IMR-90 (cell line): ENCODE measurements around the gene SLC8A1.

ENCODE experiments used
- MXI1 ChIP-seq: IDR thresholded peaks from 2 replicates; pipeline ENCODE4 v1.6.1; 2012; ENCODE audit warnings: low read depth, mild to moderate bottlenecking, low read length, moderate library complexity, borderline replicate concordance
- POLR2A ChIP-seq: IDR thresholded peaks from 2 replicates; pipeline ENCODE4 v1.6.1; 2012; ENCODE audit warnings: mild to moderate bottlenecking, low read depth, low read length
- RCOR1 ChIP-seq: IDR thresholded peaks from 2 replicates; pipeline ENCODE4 v1.6.1; 2012; ENCODE audit warnings: mild to moderate bottlenecking, low read length, improper control_type of control experiment; ENCODE audit not compliant: insufficient replicate concordance
- TF ChIP-seq, protein P1 (sequence below): conservative IDR thresholded peaks from 2 replicates; pipeline ENCODE4 v1.5.1; 2012; ENCODE audit warnings: mild to moderate bottlenecking, low read depth, low read length, improper control_type of control experiment

DNA sequence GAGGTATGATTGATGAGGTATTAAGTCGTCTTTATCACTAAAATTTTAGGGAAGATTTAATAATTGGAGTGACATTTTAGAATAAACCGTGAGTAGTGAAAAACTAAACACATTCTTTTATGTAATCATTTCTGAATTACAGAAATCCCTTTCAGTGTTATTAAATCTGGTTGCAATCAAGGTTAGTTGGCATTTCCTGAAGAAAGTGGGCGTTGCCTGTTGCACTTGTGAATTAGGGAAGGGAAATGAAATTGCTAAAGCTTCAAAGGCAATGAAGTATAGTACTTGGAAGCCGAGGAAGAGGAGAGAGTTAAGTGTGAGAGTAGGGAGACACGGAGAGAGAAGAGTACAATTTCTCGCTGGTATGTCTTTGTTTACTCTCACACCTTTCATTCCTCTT lies 274.5 kb downstream of the SLC8A1 start:
- TF ChIP-seq, protein P1, sequence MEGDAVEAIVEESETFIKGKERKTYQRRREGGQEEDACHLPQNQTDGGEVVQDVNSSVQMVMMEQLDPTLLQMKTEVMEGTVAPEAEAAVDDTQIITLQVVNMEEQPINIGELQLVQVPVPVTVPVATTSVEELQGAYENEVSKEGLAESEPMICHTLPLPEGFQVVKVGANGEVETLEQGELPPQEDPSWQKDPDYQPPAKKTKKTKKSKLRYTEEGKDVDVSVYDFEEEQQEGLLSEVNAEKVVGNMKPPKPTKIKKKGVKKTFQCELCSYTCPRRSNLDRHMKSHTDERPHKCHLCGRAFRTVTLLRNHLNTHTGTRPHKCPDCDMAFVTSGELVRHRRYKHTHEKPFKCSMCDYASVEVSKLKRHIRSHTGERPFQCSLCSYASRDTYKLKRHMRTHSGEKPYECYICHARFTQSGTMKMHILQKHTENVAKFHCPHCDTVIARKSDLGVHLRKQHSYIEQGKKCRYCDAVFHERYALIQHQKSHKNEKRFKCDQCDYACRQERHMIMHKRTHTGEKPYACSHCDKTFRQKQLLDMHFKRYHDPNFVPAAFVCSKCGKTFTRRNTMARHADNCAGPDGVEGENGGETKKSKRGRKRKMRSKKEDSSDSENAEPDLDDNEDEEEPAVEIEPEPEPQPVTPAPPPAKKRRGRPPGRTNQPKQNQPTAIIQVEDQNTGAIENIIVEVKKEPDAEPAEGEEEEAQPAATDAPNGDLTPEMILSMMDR = no peak
- TF ChIP-seq MXI1 = no peak
- TF ChIP-seq POLR2A = no peak
- TF ChIP-seq RCOR1 = no peak
